ENCODE results near the gene SSR3.
A peak's percentile ranks its signal among the peaks of the same experiment; 100 is the strongest.

SSR3 gene

DNA sequence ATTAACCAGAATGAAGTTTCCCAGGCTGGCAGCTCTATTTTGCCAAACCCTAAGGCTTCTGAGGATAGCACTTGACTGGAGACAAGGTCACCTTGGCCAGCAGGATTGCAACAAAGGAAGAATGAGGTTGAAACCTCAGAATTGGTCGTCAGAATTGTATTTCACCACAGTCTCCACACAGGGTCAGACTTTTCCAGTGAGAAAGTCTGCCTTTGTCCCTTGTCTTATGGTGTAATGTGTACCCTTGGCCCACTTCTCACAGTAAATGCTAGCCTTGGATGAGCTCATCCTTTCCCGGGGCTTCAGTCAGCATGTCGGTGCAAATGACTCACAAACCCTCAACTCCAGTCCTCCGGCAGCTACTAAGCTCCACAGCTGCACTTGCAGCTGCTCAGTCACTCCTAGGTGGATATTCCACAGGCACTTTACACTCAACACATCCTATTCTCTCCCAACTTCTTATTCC, 19.7 kb downstream of the SSR3 start:
- DNase-seq = peak; percentile 55

DNA sequence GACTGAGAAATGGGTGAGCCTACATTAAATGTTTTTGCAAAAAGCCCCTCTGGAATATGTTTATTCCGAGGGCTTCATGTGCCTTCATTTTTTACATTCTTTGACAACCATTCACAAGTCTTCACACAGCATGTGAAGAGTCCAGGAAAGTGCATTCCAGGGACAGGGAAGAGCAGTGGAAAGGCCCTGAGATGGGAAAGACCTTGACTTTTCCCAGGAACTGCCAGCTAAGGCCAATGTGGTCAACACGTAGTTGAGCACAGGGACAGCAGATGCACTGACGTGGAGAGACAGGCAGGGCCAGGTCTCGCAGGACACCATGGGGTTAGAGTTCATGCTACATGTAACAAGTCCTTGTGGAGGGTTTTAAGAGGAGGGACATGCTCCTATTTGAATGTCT, 21.7 kb downstream of the SSR3 start:
- no peak for DNase-seq

DNA sequence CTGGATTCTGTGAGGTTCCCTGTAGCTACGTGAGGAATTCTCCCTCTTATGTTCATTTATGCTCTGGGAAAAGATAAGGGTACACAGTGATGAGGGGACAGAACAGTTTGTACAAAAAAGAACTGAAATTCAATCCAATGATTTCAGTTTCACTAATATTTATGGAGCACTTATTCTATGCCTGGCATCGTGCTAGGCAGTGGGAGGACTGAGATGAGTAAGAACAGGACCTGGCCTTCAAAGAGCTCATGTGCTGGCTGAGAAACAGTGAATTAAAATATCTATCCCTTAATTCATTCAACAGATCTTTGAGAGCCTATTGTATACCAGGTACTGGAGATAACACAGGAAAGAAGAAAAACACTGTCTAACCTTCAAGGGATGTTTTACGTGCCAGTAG, 22.2 kb downstream of the SSR3 start:
- no peak for DNase-seq

DNA sequence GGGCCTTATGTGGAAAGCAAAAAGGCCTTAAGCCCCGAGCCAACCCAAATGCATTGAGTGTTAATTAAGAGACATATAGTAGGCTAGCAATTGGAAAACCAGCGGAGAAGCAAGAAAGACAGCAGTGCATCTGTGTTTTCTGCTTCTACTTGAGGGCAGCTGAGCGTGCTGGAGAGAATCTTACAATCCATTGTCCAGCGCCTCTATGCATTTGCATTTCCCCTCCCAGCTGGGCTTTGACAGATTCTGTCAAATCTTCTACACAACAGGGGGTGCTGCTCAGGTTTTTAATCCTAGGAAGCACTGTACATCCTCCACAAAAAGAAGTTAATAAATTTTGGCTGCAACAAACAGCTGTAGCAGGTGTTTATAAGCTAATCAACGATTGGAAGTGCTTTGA, 23.9 kb downstream of the SSR3 start:
- no peak for DNase-seq

DNA sequence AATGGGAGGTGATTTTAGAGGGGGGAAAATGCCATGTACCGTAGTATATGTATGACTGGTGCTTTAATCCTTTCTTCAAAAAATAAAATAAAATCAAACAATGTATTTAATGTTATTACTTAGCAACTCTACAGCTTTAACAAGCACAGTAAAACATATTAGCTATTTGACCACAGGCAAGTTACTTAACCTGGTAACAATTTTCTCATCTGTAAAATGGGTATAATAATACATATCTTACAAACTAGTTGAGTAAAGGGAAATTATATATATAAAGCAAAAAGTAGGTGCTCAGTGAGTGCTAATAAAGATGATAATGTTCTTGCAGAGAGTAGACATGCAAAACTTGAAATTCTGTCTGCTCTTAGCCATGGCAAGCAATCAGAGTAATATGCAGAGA, 27.9 kb downstream of the SSR3 start:
- no peak for DNase-seq

DNA sequence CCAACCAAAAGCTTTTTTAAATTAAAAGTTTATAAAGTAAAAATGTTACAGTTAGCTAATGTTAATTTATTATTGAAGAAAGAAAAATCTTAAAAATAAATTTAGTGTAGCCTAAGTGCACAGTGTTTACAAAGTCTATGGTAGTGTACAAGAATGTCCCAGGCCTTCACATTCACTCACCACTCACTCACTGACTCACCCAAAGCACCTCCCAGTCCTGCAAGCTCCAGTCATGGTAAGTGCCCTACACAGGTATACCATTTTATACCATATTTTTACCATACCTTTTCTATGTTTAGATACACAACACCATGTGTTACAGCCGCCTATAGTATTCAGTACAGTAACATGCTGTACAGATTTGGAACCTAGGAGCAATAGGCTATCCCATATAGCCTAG, 29.1 kb downstream of the SSR3 start:
- no peak for DNase-seq

DNA sequence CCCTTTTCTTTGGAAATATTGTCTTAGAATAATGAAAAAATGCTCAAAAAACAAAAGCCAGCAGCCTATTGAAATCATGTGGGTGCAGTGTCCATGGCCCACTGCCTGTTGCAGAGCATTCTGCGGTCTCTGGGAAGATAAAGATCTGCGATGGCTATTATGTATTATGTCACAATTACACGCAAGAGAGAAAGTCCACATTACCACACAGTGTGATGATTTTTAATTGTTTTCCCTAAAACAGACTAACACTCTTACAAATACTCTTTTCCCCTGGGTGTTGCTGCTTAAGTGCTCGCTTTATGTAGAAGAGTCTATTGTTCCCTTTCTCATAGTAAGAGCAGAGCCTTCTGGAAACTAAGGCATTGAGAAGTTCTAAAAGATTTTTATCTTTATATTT, 32.2 kb downstream of the SSR3 start:
- DNase-seq = no peak

DNA sequence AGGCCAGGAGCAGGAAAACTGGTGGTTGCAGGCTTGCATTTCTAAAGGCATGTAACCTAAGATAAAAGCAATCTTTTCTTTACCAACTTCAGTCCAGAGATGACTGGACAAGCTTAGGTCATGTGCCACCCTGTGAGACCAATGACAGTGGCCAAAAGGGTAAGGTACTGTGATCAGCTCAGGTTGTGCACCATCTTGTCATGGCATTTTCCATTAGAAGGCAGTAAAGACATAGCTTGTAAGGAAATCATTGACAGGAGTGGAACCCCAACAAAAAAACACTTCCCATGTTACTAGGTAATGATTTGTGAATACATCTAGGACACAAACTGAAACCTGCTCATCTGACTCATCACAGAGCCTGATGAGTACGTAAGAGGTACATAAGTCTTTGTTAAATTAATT, 35.2 kb downstream of the SSR3 start:
- DNase-seq = no peak

DNA sequence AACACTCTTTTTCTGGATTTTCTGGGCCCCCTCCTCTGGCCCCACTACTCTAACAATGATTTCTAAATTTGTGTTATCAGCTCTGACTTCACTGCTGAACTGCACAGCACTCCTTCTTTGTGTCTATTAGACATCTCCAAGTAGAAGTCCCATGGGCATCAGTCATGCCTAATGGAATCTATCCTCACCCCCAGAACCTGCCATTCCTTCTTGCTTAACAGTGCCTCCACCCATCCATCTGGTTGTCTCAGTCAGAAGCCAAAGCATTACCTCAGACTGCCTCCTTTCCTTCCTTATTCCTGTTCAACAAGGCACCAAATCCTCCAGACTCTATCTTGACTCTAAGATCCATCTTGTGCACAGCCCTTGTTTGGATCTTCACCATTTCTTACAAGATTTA, 36.2 kb downstream of the SSR3 start:
- DNase-seq = no peak

DNA sequence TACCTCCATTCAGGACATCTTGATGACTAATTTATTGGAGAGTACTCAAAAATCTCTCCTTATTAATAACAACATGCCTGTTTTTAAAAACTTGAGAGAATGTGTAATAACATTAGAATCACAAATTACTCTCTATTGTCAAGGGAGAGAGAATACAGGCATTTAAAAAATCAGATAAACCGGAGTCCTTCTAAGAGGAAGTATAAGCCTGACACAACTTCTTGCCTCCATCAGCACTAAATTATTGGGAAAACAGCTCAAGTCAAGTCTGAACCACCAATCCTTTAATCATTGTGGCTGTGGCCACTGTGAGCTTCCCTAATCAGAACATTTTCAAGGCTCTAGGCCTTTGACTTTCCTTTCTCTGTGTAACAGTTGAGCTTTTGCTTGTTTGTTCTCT, 38.0 kb downstream of the SSR3 start:
- no peak for DNase-seq

DNA sequence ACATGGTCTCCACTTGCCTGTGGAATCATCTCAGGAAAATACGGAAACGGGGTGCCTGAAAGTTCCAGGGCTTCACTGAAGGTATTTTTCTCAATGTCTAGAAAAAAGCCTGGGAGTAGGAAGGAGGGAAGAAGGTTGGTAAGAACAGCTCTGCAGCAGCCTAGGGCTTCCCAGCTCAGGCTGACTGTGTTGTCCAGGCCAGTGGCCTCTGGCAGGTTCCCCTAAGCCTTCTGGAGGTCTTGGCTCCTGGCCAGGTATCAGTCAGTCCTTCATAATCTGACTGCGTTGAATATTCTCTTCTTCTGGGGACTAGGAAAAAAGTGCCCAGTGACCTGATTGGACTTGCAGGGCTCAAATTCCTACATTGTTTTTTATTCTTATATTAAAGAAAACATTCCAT, 38.6 kb downstream of the SSR3 start:
- no peak for DNase-seq

DNA sequence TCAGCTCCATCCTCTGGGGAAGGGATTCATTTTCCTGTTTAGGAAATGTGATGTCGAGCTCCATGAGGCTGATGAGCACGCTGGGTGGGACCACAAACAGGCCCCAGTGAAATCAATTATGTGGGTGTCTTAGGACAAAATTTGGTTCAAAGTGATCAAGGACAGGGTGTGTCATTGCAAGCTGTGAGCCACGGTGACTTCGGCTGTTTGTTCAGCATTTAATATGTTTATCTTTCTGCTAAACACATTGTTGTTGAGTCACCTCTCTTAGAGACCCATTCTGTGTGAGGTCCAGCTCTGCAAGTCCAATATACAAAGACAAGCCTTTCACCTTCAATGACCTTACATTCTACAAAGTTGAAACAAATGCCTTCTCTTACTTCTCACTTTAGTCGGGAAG, 41.3 kb downstream of the SSR3 start:
- DNase-seq = no peak

DNA sequence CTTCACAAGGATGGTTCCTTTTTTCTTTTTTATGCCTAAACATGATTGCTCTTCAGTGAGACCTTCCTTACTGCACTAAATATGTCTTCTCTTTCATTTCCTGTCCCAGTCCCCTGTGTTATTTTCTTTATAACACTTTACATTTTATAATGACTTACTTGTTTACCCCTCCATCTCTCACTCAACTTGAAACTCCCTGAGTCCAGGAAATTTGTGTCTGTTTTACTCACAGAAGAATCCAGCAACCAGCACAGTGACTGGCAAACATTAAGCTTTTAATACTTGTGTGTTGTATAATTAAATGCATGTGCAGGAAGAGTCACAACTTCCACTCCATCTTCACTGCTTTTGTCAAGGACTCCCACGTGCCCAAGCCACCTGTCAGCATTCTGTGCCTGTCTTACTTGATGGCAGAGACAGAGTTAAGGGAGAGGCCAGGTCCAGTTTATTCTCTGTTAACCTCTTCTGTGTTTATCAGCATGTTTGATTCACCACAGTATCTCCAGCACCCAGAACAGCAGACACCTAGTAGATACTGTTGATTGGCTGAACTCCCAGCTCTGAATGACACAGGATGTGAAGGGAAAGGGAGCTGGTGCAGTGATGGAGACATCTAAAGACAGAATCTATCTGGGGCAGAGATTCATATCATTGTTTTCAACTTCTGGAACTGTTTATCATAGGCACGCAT, 42.8 kb downstream of the SSR3 start:
- no peak for DNase-seq

DNA sequence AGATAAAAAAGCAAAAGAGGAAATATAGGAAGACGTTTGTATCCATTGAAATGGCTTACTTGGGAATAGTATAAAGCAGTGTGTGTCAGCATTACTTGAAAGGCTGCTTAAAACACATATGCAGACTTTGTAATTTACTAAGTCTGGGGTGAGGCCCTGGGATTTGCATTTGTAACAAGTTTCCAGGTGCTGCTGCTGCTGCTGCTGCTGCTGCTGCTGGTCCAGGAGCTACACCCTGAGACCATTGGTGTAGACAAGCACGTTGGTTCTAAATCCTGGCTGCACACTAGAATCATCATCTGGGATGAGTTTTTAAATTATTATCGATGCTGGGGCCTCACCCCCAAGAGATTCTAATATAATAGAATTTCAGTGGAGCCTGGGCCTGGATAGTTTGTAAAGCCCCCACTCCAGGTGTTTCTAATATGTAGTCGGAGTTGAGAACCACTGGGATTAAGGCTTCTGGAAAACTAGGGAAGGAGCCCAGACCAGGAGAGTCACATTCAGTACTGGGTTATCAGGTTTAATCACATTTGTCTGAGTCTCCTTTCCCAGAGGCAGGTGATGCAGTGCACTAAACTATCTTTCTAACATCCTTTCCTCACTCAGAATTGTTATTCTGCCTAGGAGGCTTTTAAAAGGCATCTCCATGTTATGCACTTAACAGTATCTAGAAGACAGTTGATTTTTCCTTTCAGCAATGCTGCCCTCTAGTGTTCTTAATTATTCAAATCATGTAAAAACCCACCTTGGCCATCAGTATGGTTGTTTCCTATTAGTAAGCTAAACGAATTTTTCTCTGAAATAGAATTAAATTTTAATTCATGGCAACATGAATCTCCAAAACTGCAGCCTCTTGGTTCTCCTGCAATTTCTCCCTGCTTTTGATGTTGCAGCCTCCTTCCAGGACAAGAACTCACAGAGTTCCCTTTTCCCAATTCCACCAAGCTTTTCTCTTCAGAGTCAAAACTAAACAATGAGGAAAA, 45.4 kb downstream of the SSR3 start:
- DNase-seq = peak; percentile 63

DNA sequence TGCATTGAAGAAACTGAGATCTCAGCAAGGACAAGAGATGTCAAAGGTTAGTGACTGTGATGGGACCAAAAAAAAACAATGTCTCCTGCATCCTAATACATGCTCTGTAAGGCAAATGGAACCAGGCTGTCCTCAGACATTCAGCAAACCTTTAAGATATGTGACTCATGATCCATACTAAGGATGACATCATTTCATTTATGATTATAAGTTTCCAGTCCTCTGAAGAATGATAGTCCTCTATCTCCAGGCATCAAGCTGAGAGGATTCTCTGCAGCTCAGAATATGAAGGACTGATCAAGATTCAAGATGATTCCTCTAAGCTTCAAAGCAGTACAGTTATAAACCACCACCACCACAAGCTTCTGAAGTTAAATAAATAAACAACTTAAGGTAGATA, 47.6 kb downstream of the SSR3 start:
- no peak for DNase-seq

DNA sequence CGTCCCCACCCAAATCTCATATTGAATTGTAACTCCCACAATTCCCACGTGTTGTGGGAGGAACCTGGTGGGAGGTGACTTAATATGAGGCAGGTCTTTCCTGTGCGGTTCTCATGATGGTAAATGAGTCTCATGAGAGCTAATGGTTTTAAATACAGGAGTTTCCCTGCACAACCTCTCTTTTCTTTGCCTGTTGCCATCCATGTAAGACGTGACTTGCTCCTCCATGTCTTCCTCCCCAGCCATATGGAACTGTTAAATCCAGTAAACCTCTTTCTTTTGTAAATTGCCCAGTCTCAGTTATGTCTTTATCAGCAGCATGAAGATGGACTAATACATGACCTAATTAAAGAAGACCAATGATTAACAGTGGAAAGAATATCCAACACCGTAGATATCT, 56.6 kb downstream of the SSR3 start:
- DNase-seq = no peak

DNA sequence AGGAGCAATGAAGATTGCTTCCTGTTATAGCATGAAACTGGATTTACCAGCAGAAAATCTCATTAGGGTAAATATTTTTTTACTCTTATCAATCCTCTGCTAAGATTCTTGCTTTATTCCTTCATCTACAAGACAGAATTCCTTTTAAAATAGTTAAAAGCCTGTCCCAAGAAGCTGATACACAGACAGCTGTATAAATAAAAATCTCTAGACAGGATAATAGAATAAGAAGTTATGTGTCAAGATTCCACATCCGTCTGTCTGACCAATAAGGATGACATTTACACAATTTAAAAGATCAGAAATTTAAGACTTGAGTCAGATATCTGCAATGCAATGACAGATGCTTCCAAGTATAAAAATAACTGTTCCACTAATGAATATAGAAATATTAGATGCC, 57.6 kb downstream of the SSR3 start:
- no peak for DNase-seq

DNA sequence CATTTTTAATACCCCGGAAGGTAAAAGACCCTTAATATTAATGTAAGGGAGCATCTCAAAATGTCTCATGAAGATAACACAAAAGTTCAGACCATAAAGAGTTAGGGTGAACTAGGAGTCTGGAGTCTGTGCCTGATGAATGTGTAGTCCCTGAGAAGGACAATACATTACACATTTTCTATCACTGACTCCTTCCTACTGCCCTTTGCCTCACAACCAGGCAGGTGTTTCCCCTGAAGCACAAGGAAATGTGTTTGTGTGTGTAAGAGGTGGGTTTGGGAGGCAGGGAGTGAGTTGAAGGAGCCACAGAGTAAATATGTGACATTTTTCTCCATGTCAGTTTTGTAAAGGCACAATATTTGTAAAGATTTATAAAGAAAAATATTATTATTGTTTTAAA, 59.1 kb downstream of the SSR3 start:
- DNase-seq = no peak

DNA sequence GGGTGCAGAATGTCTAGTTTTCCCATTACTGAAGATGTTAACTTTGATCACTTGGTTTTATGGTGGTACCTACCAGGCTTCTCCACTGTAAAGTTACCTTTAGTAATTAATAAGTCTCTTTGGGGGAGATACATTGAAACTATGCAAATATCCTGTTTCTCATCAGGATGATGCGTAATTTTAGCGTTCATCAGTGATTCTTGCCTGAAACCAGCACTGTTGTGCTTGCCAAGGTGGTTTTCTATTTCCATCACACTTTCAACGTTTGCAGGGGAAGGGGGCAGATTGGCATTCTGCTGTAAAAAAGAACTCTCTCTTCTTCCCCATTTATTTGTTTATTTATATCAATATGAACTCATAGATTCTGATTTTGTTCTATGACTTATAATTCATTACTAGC, 61.0 kb downstream of the SSR3 start:
- no peak for DNase-seq

DNA sequence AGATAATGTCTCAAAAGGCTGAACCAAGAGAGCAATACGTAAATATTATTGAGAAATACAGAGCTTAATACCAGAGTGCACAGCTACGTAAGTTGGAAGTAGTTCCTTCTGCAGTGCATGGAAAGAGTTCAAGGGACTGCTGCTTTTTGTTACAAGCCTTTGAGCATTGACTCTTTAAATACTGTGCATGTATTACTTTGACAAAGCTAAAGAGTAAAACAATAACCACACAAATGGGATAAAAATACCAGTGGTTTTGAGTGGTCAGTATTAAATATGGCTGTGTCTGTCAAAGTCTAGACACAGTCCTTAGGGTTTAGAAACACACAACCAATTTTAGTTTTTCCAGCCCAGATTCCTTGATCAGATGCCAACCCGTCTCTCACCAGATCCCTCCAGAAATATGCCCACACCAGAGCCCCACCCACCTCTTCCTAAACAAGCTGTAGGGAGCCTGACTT, 62.1 kb downstream of the SSR3 start:
- DNase-seq = no peak

DNA sequence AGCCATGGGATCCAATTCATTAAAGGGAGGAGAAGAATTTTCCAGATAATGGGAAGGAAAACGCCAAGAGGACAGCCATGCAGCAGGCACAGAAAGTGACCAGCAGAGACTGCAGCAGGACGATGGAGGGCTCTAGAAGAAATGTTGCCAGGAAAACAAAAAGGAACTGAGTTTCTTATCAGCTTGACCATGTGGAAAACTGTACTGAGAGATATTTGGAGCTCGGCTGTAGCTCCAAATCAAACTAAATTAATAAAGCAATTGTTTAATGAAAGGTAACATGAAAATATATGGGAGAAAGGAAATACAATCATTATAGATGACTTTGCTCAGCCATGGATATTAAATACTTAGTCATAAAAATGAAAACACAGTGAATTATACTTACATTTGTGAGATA, 63.7 kb downstream of the SSR3 start:
- DNase-seq = no peak

Measured in retina (tissue), 1 donor.